HepG2 (cell line): Measurements from ENCODE around the gene PASK. TPM values are rescaled to one million over a fixed set of nuclear protein-coding genes. Genes with fewer than 3 reads are reported as not detected.

Experiments
- BCL6 ChIP-seq: IDR thresholded peaks from 2 replicates; pipeline ENCODE4 v1.6.1; 2016; ENCODE audit warnings: missing genetic modification reagents, missing compliant biosample characterization
- PPARG ChIP-seq: conservative IDR thresholded peaks from 2 replicates; pipeline ENCODE4 v1.6.1; 2016; ENCODE audit warnings: missing biosample characterization, missing genetic modification reagents
- polyA plus RNA-seq, 8 experiments: library from polyadenylated mRNA; depleted of rRNA in 3 of 8; stranded (reverse) in 7 of 8; unstranded in 1 of 8; fragments of >200 nt; fragmentation: Illumina TruSeq in 4 of 8; extraction: Trizol in 4 of 8; gene quantifications; 2 replicates each; pipeline versions ENCODE4 v1.2.1 to v1.2.3, GENCODE V29; 2011 to 2016; ENCODE audit warnings: low read depth in 4 of 8, missing spikeins in 1 of 8, mixed read lengths in 1 of 8; ENCODE audit not compliant: insufficient read depth in 1 of 8
- total RNA-seq, 5 experiments: library from RNA; depleted of rRNA; stranded (reverse); fragments of >200 nt; fragmentation: Illumina TruSeq; extraction: Trizol; gene quantifications; 2 replicates each; pipeline ENCODE4 v1.2.3, GENCODE V29; 2016; ENCODE audit warnings: low read depth in 1 of 5
- TF ChIP-seq, protein P1 (sequence below): IDR thresholded peaks from 2 replicates; pipeline ENCODE4 v1.6.1; 2016; ENCODE audit warnings: low read depth, missing genetic modification reagents, missing compliant biosample characterization
- TF ChIP-seq, protein P2 (sequence below): sonication (generic); formaldehyde crosslinking; conservative IDR thresholded peaks from 2 replicates; pipeline ENCODE4 v1.5.0; 2020; ENCODE audit warnings: missing genetic modification reagents
- TF ChIP-seq, protein P3 (sequence below): sonication (generic); formaldehyde crosslinking; IDR thresholded peaks from 2 replicates; pipeline ENCODE4 v1.8.1; 2022; ENCODE audit warnings: low read depth, mild to moderate bottlenecking, missing genetic modification reagents

The PASK gene
- total and polyA plus RNA-seq, 2 of the 13 experiments (the other 11 are each of a cell fraction or from before 2014, with no cell fraction given), result 6.9 to 17.0 TPM

- TF ChIP-seq, protein P1, sequence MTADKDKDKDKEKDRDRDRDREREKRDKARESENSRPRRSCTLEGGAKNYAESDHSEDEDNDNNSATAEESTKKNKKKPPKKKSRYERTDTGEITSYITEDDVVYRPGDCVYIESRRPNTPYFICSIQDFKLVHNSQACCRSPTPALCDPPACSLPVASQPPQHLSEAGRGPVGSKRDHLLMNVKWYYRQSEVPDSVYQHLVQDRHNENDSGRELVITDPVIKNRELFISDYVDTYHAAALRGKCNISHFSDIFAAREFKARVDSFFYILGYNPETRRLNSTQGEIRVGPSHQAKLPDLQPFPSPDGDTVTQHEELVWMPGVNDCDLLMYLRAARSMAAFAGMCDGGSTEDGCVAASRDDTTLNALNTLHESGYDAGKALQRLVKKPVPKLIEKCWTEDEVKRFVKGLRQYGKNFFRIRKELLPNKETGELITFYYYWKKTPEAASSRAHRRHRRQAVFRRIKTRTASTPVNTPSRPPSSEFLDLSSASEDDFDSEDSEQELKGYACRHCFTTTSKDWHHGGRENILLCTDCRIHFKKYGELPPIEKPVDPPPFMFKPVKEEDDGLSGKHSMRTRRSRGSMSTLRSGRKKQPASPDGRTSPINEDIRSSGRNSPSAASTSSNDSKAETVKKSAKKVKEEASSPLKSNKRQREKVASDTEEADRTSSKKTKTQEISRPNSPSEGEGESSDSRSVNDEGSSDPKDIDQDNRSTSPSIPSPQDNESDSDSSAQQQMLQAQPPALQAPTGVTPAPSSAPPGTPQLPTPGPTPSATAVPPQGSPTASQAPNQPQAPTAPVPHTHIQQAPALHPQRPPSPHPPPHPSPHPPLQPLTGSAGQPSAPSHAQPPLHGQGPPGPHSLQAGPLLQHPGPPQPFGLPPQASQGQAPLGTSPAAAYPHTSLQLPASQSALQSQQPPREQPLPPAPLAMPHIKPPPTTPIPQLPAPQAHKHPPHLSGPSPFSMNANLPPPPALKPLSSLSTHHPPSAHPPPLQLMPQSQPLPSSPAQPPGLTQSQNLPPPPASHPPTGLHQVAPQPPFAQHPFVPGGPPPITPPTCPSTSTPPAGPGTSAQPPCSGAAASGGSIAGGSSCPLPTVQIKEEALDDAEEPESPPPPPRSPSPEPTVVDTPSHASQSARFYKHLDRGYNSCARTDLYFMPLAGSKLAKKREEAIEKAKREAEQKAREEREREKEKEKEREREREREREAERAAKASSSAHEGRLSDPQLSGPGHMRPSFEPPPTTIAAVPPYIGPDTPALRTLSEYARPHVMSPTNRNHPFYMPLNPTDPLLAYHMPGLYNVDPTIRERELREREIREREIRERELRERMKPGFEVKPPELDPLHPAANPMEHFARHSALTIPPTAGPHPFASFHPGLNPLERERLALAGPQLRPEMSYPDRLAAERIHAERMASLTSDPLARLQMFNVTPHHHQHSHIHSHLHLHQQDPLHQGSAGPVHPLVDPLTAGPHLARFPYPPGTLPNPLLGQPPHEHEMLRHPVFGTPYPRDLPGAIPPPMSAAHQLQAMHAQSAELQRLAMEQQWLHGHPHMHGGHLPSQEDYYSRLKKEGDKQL (CRISPR knock-in tag), result no peak
- TF ChIP-seq PPARG (no peak), BCL6 (CRISPR knock-in tag) (no peak)
- TF ChIP-seq, protein P2, sequence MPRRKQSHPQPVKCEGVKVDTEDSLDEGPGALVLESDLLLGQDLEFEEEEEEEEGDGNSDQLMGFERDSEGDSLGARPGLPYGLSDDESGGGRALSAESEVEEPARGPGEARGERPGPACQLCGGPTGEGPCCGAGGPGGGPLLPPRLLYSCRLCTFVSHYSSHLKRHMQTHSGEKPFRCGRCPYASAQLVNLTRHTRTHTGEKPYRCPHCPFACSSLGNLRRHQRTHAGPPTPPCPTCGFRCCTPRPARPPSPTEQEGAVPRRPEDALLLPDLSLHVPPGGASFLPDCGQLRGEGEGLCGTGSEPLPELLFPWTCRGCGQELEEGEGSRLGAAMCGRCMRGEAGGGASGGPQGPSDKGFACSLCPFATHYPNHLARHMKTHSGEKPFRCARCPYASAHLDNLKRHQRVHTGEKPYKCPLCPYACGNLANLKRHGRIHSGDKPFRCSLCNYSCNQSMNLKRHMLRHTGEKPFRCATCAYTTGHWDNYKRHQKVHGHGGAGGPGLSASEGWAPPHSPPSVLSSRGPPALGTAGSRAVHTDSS, result no peak
- TF ChIP-seq, protein P3, sequence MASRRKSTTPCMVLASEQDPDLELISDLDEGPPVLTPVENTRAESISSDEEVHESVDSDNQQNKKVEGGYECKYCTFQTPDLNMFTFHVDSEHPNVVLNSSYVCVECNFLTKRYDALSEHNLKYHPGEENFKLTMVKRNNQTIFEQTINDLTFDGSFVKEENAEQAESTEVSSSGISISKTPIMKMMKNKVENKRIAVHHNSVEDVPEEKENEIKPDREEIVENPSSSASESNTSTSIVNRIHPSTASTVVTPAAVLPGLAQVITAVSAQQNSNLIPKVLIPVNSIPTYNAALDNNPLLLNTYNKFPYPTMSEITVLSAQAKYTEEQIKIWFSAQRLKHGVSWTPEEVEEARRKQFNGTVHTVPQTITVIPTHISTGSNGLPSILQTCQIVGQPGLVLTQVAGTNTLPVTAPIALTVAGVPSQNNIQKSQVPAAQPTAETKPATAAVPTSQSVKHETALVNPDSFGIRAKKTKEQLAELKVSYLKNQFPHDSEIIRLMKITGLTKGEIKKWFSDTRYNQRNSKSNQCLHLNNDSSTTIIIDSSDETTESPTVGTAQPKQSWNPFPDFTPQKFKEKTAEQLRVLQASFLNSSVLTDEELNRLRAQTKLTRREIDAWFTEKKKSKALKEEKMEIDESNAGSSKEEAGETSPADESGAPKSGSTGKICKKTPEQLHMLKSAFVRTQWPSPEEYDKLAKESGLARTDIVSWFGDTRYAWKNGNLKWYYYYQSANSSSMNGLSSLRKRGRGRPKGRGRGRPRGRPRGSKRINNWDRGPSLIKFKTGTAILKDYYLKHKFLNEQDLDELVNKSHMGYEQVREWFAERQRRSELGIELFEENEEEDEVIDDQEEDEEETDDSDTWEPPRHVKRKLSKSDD (CRISPR knock-in tag), result no peak
These were observed 28.5 kb upstream of the PASK start (continued) for GRCh38 chr2:241177526-241178334.
